Fibroblast of skin of back (primary cell): Measurements from ENCODE around the gene AIFM2.
"Not testable (repeated sequence)": the region's sequence is repeated elsewhere in the genome, so short reads cannot be mapped to it uniquely, and the experiment has no call there.

Experiments used
- DNase-seq: peaks from one replicate; pipeline ENCODE4 v3.0.0-alpha.2; 2013

AIFM2 gene

GRCh38 chr10:70145666-70146488, 13.3 kb upstream of the AIFM2 start:
- peak; percentile 69 for DNase-seq

DNA sequence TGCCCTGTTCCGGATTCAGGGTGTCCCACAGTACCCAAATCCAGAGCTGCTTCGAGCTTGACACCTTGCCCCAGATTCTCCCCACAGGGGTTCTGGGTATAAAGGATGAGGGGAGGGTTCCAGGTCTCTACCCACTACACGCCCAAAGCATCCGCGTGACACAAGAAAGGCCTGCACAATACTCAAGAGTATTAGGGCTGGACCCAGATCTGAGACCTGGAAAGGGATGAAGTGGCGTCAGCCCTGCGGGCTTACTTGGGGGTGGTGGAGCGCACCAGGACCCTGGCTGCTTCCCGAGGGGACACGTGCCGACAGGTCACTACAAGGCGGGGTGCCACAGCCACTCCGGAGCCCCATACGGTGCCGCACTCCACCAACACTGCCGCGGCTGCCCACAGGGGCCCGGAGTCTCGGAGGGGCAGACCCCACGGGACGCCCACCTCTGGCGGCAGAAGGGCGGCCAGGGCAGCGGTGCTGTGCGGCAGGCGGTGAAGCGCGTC, 12.6 kb upstream of the AIFM2 start:
- DNase-seq, result no peak

DNA sequence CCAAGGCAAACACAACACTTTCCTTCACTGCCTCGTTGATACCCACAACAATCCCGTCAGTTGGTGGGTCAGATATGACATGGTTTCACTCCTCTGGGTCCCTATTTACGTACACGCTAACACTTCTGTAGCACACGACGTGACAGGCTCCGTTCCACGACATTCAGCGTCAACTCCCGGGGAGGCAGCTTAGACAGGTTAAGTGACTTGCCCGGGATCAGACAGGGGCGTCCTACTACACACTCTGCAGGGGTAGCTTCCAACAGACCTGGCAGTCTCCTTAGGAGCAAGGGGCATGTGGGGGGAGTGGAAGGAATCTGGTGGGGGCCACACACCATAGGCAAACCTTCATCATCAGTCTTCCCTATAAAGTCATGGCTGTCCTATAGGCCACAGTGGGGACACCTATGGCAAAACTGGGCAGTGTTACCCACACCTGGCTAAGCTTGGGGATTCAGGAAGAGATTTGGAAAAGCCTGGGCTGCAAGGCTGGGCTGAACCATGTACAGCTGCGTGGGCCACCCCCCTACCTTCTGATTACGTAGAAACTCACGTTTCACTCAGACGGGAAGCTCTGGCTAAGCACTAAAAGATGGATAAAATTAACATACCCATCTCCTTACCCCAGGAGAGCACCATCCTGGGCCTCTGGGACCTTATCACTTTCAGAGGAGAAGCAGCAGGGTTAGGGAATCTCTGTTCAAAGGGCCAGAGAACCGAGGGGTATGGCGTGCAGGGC, 11.9 kb upstream of the AIFM2 start:
- no peak for DNase-seq

- DNase-seq, result no peak
These were observed 9.9 kb upstream of the AIFM2 start for GRCh38 chr10:70142555-70142954.

DNA sequence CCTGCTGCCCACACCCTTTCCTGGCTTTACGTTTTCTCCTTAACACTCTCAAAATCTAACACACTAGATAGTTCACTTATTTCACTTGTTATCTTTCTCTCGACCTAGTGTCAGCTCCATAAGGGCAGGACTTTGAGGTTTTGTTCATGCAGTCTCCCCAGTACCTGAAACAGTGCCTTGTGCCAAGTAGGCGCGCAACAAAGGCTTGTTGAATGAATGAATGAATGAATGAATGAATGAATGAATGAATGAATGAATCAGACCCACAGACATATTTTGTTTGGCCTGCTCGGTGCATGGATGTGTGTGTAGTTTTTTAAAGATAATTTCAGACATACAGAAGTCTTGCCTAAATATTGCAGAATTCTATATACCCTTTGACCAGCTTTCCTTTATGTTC, 7.7 kb upstream of the AIFM2 start:
- no peak for DNase-seq

DNA sequence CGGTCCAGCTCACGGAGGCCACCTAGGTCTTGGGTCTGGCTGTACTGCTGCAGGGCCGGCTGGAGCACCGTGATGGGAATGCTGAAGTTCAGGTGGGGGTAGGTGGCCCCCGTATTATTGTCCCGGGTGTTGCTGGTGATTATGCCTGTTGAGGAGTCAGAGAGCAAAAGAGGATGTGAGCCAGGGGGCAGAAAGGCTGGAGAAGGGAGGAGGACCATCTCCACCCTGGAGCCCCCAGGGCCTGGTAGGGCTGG, 7.3 kb upstream of the AIFM2 start:
- no peak for DNase-seq

DNA sequence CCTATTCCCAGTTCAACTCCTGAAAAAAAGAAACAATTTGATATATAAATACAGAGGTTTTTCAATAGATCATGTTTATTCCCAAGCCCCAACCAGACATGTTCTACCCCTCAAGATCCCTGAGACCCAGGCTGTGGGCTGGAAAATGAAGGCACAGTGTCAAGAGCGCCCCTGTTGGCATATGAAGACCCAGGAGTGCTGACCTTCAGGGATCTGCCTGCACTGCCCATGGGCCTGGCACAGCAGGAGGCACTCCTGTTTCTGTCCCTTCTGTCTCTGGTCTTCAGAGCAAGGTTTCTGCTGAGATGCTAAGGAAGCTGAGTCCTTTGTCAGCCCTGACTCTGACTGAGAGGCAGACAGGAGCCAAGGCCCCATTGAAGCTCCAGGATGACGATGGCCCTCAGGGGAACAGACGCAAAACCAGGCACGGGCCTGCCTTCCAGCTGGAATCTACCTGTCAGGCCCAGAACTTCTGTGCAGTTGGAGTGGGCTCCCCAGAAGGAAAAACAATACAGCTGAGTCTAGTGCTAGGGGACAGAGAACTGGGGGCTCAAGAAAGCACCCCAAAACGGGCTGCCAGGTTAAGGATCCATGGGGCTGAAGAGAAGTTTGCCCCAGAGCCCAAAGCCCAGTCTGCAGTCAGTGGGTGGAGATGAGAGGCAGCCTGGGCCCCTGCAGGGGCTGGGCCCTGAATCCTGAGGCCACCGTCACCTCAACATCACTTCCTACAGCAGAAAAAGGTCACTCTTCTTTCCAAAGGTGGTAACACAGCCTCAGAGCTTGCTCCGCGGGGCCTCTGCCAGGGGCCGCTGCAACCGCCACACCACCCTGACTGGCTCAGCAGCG, 6.7 kb upstream of the AIFM2 start:
- no peak for DNase-seq

- DNase-seq, result no peak
These were observed 5.6 kb upstream of the AIFM2 start for GRCh38 chr10:70137927-70138883.

DNA sequence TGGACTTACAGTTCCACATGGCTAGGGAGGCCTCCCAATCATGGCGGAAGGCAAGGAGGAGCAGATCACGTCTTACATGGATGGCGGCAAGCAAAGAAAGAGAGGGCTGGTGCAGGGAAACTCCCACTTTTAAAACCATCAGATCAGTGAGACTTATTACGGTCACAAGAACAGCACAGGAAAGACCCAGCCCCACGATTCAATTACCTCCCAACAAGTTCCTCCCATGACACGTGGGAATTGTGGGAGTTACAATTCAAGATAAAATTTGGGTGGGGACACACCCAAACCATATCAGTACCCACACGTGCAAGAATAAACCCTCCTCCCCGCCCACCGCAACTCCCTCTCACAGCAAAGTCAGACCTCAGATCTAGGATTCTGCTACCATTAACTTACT, 4.5 kb upstream of the AIFM2 start:
- no peak for DNase-seq

- no peak for DNase-seq
These were observed 3.1 kb upstream of the AIFM2 start for GRCh38 chr10:70135684-70136083.

DNA sequence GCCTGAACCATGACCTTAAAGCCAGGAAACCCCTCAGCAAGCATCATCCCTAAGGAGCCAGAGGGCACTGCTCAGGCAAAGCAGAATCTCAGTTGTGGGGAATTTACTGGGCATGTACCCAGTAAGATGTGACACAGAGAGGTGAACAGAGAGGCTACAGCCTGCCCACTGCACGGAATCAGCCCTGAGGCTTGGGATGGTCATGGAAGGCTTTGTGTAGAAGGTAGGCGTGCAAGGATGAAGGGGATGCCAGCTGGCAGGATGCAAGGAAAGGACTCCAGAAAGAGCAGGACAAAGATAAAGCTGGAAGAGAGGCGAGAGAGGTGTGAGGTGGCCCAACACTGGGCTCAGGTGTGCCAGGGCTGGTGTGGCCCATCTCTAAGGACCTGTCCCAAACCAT, 2.4 kb upstream of the AIFM2 start:
- DNase-seq, result no peak

DNA sequence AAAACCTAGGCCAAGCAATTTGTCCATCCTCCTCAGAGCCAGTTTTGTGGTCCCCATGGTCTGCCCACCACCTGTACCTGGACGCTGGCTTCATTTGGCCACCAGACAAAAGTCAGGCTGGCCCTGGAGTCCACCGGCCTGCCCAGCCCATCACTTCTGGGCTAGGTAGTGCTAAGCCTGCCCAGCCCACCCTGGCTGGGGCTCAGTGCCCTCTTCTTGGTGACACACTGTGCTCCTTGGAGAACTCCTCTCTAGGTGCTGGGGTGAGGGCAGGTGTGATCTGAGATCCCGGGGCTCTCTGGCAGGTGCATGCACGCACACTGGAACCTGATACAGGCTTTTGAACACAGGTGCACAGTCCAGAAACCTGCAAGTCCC, 1.1 kb downstream of the AIFM2 start:
- DNase-seq, result no peak

DNA sequence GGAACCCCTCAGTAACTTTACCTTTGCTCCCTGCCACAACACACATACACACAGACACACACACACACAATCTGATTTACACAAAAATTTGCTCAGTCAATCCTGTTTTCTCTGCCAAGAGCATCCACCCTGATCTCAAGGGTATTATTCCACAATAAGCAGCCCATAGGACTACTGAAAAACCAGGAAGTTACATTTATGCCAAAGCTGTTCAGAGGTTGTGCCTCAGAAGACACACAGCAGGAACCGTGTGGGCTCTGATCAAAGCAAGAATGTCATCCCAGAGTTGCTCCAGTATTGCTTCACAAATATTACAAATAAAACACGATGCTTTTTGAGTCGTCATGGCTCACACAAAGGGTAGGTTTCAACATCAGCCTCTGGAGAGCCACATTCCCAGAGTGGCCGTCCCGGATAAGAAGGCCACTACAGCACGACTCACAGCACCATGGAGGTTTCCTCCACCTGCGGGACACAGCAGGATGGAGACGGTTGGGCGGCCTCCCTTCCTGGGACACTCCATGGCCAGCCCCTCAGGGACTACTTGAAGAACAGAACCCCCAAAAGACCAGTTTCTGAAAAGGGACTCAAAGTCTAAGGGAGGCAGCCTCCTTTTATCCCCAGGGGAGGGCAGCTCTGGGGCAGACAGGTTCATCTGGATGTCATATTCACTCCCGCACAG, 1.6 kb downstream of the AIFM2 start:
- DNase-seq, result peak; percentile 52

DNA sequence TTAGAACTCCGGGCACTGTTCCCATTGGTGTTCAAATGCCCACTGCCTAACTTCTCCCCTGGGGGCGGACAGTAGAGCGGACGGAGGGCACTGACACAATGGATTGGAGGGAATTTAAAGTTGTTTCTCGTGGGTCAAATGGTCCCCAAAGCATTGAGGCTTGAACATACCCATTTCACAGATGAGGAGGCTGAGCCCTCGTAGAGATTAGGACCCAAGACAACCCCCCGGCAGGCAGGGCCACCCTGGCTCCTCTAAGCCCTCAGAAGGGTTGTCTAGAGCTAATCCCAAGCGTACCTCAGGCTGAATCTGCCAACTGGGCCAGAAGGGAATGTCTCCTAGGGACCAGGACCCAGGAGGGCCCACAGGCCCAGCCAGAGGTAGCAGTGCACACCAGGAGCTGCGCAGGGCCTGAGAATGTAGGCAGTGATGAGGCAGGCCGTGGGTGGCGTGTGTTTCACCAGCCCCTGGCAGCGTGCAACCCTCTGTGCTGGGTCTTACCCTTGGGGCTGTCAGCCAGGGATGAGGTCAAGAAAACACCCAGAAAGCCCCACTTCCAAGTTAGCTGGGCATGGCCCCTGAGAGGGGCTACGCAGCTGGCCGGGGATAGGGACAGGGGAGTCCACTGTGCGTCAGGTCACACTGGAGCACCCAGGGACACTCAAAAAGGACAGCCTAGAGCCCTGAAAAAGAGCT, 5.8 kb downstream of the AIFM2 start:
- no peak for DNase-seq

- no peak for DNase-seq
These were observed 6.6 kb downstream of the AIFM2 start for GRCh38 chr10:70125918-70126552.

DNA sequence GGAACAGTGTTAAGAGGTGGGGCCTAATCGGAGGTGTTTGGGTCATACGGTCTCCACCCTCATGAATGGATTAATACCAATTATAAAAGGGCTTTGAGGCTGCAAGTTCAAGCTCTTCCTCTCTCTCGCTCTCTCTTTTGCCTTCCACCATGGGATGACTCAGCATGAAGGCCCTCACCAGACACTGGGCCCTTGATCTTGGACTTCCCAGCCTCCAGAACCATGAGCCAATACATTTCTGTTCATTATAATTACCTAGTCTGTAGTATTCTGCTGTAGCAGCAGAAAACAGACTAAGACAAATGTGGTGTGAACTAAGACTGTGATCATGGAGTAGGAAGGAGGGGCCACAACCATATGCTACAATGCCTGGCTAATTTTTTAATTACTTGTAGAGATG, 7.7 kb downstream of the AIFM2 start:
- no peak for DNase-seq

GRCh38 chr10:70124415-70124814, 8.2 kb downstream of the AIFM2 start:
- DNase-seq, result no peak

DNA sequence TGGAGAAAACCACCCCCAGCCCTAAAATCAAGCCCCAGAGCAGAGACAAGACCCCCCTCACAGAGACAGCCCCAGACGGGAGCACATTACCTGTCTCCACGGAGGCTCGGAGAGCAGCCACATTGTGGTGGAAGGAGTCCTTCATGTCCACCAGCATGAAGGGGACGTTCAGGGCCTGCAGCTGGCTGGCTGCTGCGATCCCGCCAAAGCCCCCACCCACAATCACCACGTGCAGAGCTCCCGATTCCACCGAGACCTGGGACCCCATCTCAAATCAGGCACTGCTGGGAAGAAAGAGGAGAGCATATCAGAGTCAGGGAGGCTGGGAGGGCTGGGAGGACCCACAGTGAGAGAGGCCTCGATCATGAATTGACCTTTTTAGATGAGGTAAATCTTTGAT, 8.8 kb downstream of the AIFM2 start:
- no peak for DNase-seq

DNA sequence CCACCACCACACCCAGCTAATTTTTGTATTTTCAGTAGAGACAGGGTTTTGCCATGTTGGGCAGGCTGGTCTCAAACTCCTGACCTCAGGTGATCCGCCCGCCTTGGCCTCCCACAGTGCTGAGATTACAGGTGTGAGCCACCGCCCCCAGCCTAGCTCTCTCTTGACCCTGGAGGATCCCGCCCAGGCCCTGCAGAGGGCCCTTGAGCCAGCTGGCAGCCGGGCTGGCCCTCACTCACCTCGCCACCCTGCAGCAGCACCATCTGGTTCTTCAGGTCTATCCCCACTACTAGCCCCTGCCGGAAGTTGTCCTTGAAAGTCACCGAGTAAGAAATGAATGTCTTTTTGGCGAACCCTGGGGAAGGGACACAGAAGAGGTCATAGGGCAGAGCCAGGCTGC, 9.5 kb downstream of the AIFM2 start:
- not testable (repeated sequence) for DNase-seq

- DNase-seq, result no peak
These were observed 9.9 kb downstream of the AIFM2 start for GRCh38 chr10:70122742-70123141.
